ENCODE results near the gene CWC22. TPM values are rescaled to one million over a fixed set of nuclear protein-coding genes. Genes with fewer than 3 reads are reported as not detected.
"Not testable (repeated sequence)": the region's sequence is repeated elsewhere in the genome, so short reads cannot be mapped to it uniquely, and the experiment has no call there.

The CWC22 gene
- total RNA-seq, 3 donors from 2014 or later (not counting 1 experiment from before 2014, with no cell fraction given): 14.9 to 20.3 (median 16.1) TPM

- H3K36me3 Mint-ChIP-seq: peaks cover 28% of the 10 kb centered on the region
- no peaks in the 10 kb centered on the region for H3K27me3 ChIP-seq (ENCODE audit: control insufficient read depth, insufficient read depth, low read length)
- H3K4me3 Mint-ChIP-seq: no peak overlapping the region
- no peaks in the 10 kb centered on the region for H3K27me3 Mint-ChIP-seq (ENCODE audit: low read depth in 2 of 2)
- H3K36me3 ChIP-seq (ENCODE audit: control insufficient read depth, insufficient read depth, low read length): peaks cover 2% of the 10 kb centered on the region
- peaks cover 6% of the 10 kb centered on the region in 2 donors for H3K9me3 Mint-ChIP-seq
- WGBS (ENCODE audit: insufficient coverage): 88% methylated on average over 2 of the region's 2 CpGs
- no peaks in the 10 kb centered on the region for H3K4me1 ChIP-seq (ENCODE audit: control insufficient read depth, insufficient read depth, low read length)
- no peak overlapping the region for H3K27ac Mint-ChIP-seq
- H3K9me3 ChIP-seq (ENCODE audit: control insufficient read depth, insufficient read depth, low read length): peaks cover 8% of the 10 kb centered on the region
- H3K27ac ChIP-seq (ENCODE audit: low read length): no peak overlapping the region
- H3K4me3 ChIP-seq (ENCODE audit: low read length): no peak overlapping the region
- no peak for DNase-seq
- intact Hi-C loops (cut with micrococcal nuclease): no loop called here
- ATAC-seq: no peak
- no peaks in the 10 kb centered on the region for H3K4me1 Mint-ChIP-seq
- no peak for TF ChIP-seq CTCF (IDR thresholded peaks at IDR 0.05)
Measured at GRCh38 chr2:179932786-179933185, 74.3 kb downstream of the CWC22 start.

GRCh38 chr2:179931502-179931901 is 75.6 kb downstream of the CWC22 start:
- Mint-ChIP-seq H3K27ac (no peak overlapping the region), H3K9me3 (peaks cover 11 to 12% of the 10 kb centered on the region in 2 donors), H3K27me3 (ENCODE audit: low read depth in 2 of 2) (no peaks in the 10 kb centered on the region), H3K4me1 (no peaks in the 10 kb centered on the region), H3K36me3 (peaks cover 41% of the 10 kb centered on the region), H3K4me3 (no peak overlapping the region)
- no peak for ATAC-seq
- TF ChIP-seq CTCF (IDR thresholded peaks at IDR 0.05): no peak
- Histone ChIP-seq H3K27ac (ENCODE audit: low read length) (no peak overlapping the region), H3K36me3 (ENCODE audit: control insufficient read depth, insufficient read depth, low read length) (peaks cover 2% of the 10 kb centered on the region), H3K9me3 (ENCODE audit: control insufficient read depth, insufficient read depth, low read length) (peaks cover 11% of the 10 kb centered on the region), H3K4me1 (ENCODE audit: control insufficient read depth, insufficient read depth, low read length) (no peaks in the 10 kb centered on the region), H3K4me3 (ENCODE audit: low read length) (no peak overlapping the region), H3K27me3 (ENCODE audit: control insufficient read depth, insufficient read depth, low read length) (no peaks in the 10 kb centered on the region)
- WGBS (ENCODE audit: insufficient coverage): 100% methylated on average over 1 of the region's 3 CpGs
- no peak for DNase-seq
- intact Hi-C loops (cut with micrococcal nuclease): no loop called here

- ATAC-seq; intact Hi-C loops (cut with micrococcal nuclease); H3K4me3 Mint-ChIP-seq; H3K4me1 Mint-ChIP-seq; H3K27ac ChIP-seq (ENCODE audit: low read length); H3K36me3 ChIP-seq (ENCODE audit: control insufficient read depth, insufficient read depth, low read length); DNase-seq; H3K27me3 Mint-ChIP-seq (ENCODE audit: low read depth in 2 of 2); H3K27ac Mint-ChIP-seq; H3K27me3 ChIP-seq (ENCODE audit: control insufficient read depth, insufficient read depth, low read length); H3K4me3 ChIP-seq (ENCODE audit: low read length); H3K4me1 ChIP-seq (ENCODE audit: control insufficient read depth, insufficient read depth, low read length): not testable (repeated sequence)
- Mint-ChIP-seq H3K36me3 (peaks cover 51% of the 10 kb centered on the region), H3K9me3 (peaks cover 12 to 18% of the 10 kb centered on the region in 2 donors)
- peaks cover 11% of the 10 kb centered on the region for H3K9me3 ChIP-seq (ENCODE audit: control insufficient read depth, insufficient read depth, low read length)
- 92% methylated on average over 3 of the region's 3 CpGs for WGBS (ENCODE audit: insufficient coverage)
Measured at GRCh38 chr2:179929997-179930396, 77.1 kb downstream of the CWC22 start.

GRCh38 chr2:179927041-179927440 is 80.1 kb downstream of the CWC22 start:
- no peak for ATAC-seq

More at GRCh38 chr2:179927041-179927440, 80.1 kb downstream of the CWC22 start:
- no peak overlapping the region for H3K27ac Mint-ChIP-seq
- no peak for TF ChIP-seq CTCF (IDR thresholded peaks at IDR 0.05)
- Histone ChIP-seq H3K4me3 (ENCODE audit: low read length) (no peak overlapping the region), H3K9me3 (ENCODE audit: control insufficient read depth, insufficient read depth, low read length) (peaks cover 11% of the 10 kb centered on the region), H3K4me1 (ENCODE audit: control insufficient read depth, insufficient read depth, low read length) (no peaks in the 10 kb centered on the region), H3K27ac (ENCODE audit: low read length) (no peak overlapping the region), H3K27me3 (ENCODE audit: control insufficient read depth, insufficient read depth, low read length) (no peaks in the 10 kb centered on the region), H3K36me3 (ENCODE audit: control insufficient read depth, insufficient read depth, low read length) (no peaks in the 10 kb centered on the region)
- DNase-seq: no peak
- WGBS (ENCODE audit: insufficient coverage): 78% methylated on average over 1 of the region's 1 CpG
- peaks cover 43% of the 10 kb centered on the region for H3K36me3 Mint-ChIP-seq
- no peaks in the 10 kb centered on the region for H3K4me1 Mint-ChIP-seq
- no peak overlapping the region for H3K4me3 Mint-ChIP-seq
- intact Hi-C loops (cut with micrococcal nuclease): no loop called here
- no peaks in the 10 kb centered on the region for H3K27me3 Mint-ChIP-seq (ENCODE audit: low read depth in 2 of 2)
- H3K9me3 Mint-ChIP-seq: peaks cover 12 to 18% of the 10 kb centered on the region in 2 donors

Measured in natural killer cell (primary cell).